A549 (cell line): Measurements from ENCODE around the gene PLCB2. TPM values are rescaled to one million over a fixed set of nuclear protein-coding genes. Genes with fewer than 3 reads are reported as not detected.

Experiments used
- ATAC-seq, 2 experiments: fragments of 200-7000 bp in 1 of 2; fragments of >200 bp in 1 of 2; cut with Nextera tagmentation in 1 of 2; cut with Tn5 transposase in 1 of 2; 3 replicates each; pipeline versions ENCODE4 v1.8.0 to v1.9.1; 2018 to 2020; ENCODE audit warnings: mild to moderate bottlenecking in 1 of 2, moderate library complexity in 1 of 2
- CTCF ChIA-PET: fragments of 300-600 bp; sonication (Branson Sonifier 250); formaldehyde crosslinking; extraction: SDS; loops from one replicate; lab custom pipeline; 2021; ENCODE audit warnings: antibody characterized with exemption, inconsistent platforms; lab: Yijun Ruan, JAX
- POLR2A ChIA-PET: fragments of 350-600 bp; formaldehyde crosslinking; extraction: SDS; loops from one replicate; lab custom pipeline; 2021; ENCODE audit warnings: antibody characterized with exemption, inconsistent platforms; lab: Yijun Ruan, JAX
- DNase-seq, 2 experiments: peaks; one replicate each; pipeline versions ENCODE4 v3.0.0 to v3.0.0-alpha.2; 2011 to 2016; ENCODE audit warnings: low read depth in 1 of 2, low spot score in 1 of 2
- FAIRE-seq: peaks from 2 replicates; lab custom pipeline; 2011; peaks lifted over from hg19 to GRCh38; lab: Jason Lieb, UNC
- H3K27ac ChIP-seq, 2 experiments: fragments of >200 bp; sonication (Bioruptor Twin); formaldehyde crosslinking; 3 replicates each; pipeline ENCODE4 v1.5.1; 2016 to 2017
- H3K4me1 ChIP-seq: fragments of >200 bp; sonication (Bioruptor Twin); formaldehyde crosslinking; 3 replicates; pipeline ENCODE4 v1.6.1; 2016
- H3K4me2 ChIP-seq: fragments of >200 bp; sonication (Bioruptor Twin); formaldehyde crosslinking; 3 replicates; pipeline ENCODE4 v1.6.1; 2016
- H3K4me3 ChIP-seq: fragments of >200 bp; sonication (Bioruptor Twin); formaldehyde crosslinking; 3 replicates; pipeline ENCODE4 v1.5.1; 2016
- H3K9me3 ChIP-seq: fragments of >200 bp; sonication (Bioruptor Twin); formaldehyde crosslinking; 3 replicates; pipeline ENCODE4 v1.6.1; 2016
- BHLHE40 ChIP-seq: IDR thresholded peaks from 2 replicates; pipeline ENCODE4 v1.6.1; 2012; ENCODE audit warnings: low read depth, low read length, inconsistent platforms
- CBX2 ChIP-seq: fragments of 200-600 bp; sonication (generic); IDR thresholded peaks from 2 replicates; pipeline ENCODE4 v1.6.1; 2016; ENCODE audit warnings: low read depth, mild to moderate bottlenecking, borderline replicate concordance
- CBX8 ChIP-seq: fragments of 200-600 bp; sonication (generic); IDR thresholded peaks from 2 replicates; pipeline ENCODE4 v1.6.1; 2016
- MAX ChIP-seq: IDR thresholded peaks from 2 replicates; pipeline ENCODE4 v1.6.1; 2012
- MAZ ChIP-seq: fragments of 150-350 bp; IDR thresholded peaks from 2 replicates; pipeline ENCODE4 v1.6.1; 2014; ENCODE audit warnings: antibody characterized with exemption, low read depth, low read length, borderline replicate concordance
- MYC ChIP-seq: IDR thresholded peaks from 2 replicates; pipeline ENCODE4 v1.6.1; 2012; ENCODE audit warnings: mild to moderate bottlenecking, inconsistent platforms, low read length, improper control_type of control experiment, borderline replicate concordance
- NR3C1 ChIP-seq: fragments of >200 bp; sonication (Bioruptor Twin); formaldehyde crosslinking; IDR thresholded peaks from 3 replicates; pipeline ENCODE4 v1.6.1; 2017
- PBX3 ChIP-seq: IDR thresholded peaks from 2 replicates; pipeline ENCODE4 v1.6.1; 2012
- PHF8 ChIP-seq: fragments of 200-600 bp; sonication (generic); IDR thresholded peaks from 2 replicates; pipeline ENCODE4 v1.6.1; 2016; ENCODE audit warnings: low read depth, mild to moderate bottlenecking, antibody characterized with exemption, moderate library complexity, borderline replicate concordance
- POLR2AphosphoS2 ChIP-seq: conservative IDR thresholded peaks from 2 replicates; pipeline ENCODE4 v1.6.1; 2012; ENCODE audit warnings: low read length, improper control_type of control experiment, inconsistent platforms
- REST ChIP-seq: fragments of 200-600 bp; sonication (generic); IDR thresholded peaks from 2 replicates; pipeline ENCODE4 v1.6.1; 2016; ENCODE audit warnings: antibody characterized with exemption, mild to moderate bottlenecking, moderate library complexity
- RNF2 ChIP-seq: fragments of 200-600 bp; sonication (generic); IDR thresholded peaks from 2 replicates; pipeline ENCODE4 v1.6.1; 2016; ENCODE audit warnings: low read depth, mild to moderate bottlenecking, antibody characterized with exemption, moderate library complexity, borderline replicate concordance
- SMC3 ChIP-seq: fragments of >200 bp; sonication (Bioruptor Twin); formaldehyde crosslinking; IDR thresholded peaks from 3 replicates; pipeline ENCODE4 v1.6.1; 2018; ENCODE audit warnings: inconsistent platforms
- SREBF2 ChIP-seq: fragments of 450-650 bp; IDR thresholded peaks from 2 replicates; pipeline ENCODE4 v1.6.1; 2014; ENCODE audit warnings: mild to moderate bottlenecking, moderate library complexity
- TP53 ChIP-seq: fragments of 250-450 bp; sonication (Bioruptor Pico); IDR thresholded peaks from 2 replicates; pipeline ENCODE4 v1.5.0; 2021; ENCODE audit warnings: mild to moderate bottlenecking, moderate library complexity
- ZFP36 ChIP-seq: fragments of 450-650 bp; IDR thresholded peaks from 2 replicates; pipeline ENCODE4 v1.6.1; 2014; ENCODE audit warnings: borderline replicate concordance; ENCODE audit not compliant: partially characterized antibody
- ZNF302 ChIP-seq: fragments of 250-450 bp; sonication (Bioruptor Pico); IDR thresholded peaks from 2 replicates; pipeline ENCODE4 v1.9.0; 2021; ENCODE audit warnings: inconsistent platforms, mild to moderate bottlenecking, moderate library complexity
- WGBS: methylation state at CpG from one replicate; pipeline ENCODE4 v1.1.6; 2017; ENCODE audit errors: missing lambda C conversion rate; 5-methylcytosine and 5-hydroxymethylcytosine counted together
- polyA plus RNA-seq, 4 experiments: library from polyadenylated mRNA; depleted of rRNA in 3 of 4; stranded (reverse); fragments of >200 nt; fragmentation: RNase III in 1 of 4; extraction: RNeasy Plus Mini Kit Qiagen cat#74134 plus additional on column Dnase treatment in 1 of 4; gene quantifications; 2 replicates in 3 of 4; 3 replicates in 1 of 4; pipeline ENCODE4 v1.2.3, GENCODE V29; 2011 to 2017

Gene PLCB2
- polyA plus RNA-seq, 2 of the 4 experiments (the other 2 are of a cell fraction): 0.30 to 0.49 TPM

GRCh38 chr15:40300771-40301170 is 7.0 kb downstream of the PLCB2 start:
- no peak for FAIRE-seq
- ChIA-PET POLR2A (no interaction called here), CTCF (interaction anchor here (1.1 to 2.4 kb wide), 6 partner anchors 9 to 44 kb away, joined by 3 to 9 read pairs (median 6); no protein-coding TSS in a partner anchor)

GRCh38 chr15:40300367-40300766 is 7.4 kb downstream of the PLCB2 start:
- H3K9me3 ChIP-seq: peaks cover 6% of the 10 kb centered on the region; the same call in 2 of the 3 replicates
- ATAC-seq: no peak
- no peak overlapping the region for H3K4me2 ChIP-seq
- H3K4me1 ChIP-seq: no peaks in the 10 kb centered on the region
- DNase-seq: no peak
- H3K27ac ChIP-seq: no peak overlapping the region
- 55% methylated on average over 2 of the region's 2 CpGs for WGBS
- ChIA-PET POLR2A (no interaction called here), CTCF (interaction anchor here (2.4 kb wide), 1 partner anchor 20 kb away, joined by 7 read pairs; no protein-coding TSS in a partner anchor)
- TF ChIP-seq BHLHE40: no peak
- FAIRE-seq: no peak
- no peak overlapping the region for H3K4me3 ChIP-seq

More at GRCh38 chr15:40300771-40301170, 7.0 kb downstream of the PLCB2 start:
- H3K4me3 ChIP-seq: no peak overlapping the region
- DNase-seq: no peak
- 39% methylated on average over 2 of the region's 2 CpGs for WGBS
- H3K4me1 ChIP-seq: no peaks in the 10 kb centered on the region
- TF ChIP-seq REST (no peak), NR3C1 (no peak), RNF2 (no peak)
- ATAC-seq: no peak
- H3K9me3 ChIP-seq: peaks cover 6% of the 10 kb centered on the region; the same call in 2 of the 3 replicates
- H3K4me2 ChIP-seq: no peak overlapping the region
- H3K27ac ChIP-seq: no peak overlapping the region

GRCh38 chr15:40298216-40298935 is 9.4 kb downstream of the PLCB2 start:
- peaks cover 6% of the 10 kb centered on the region; the same call in 2 of the 3 replicates for H3K9me3 ChIP-seq
- CTCF ChIA-PET: interaction anchor here (0.7 to 1.4 kb wide), 5 partner anchors 10 to 81 kb away, joined by 3 to 6 read pairs (median 4); partner anchors contain the start of genes ANKRD63 and PLCB2
- no peak for DNase-seq
- H3K27ac ChIP-seq: no peak overlapping the region
- TF ChIP-seq PHF8: no peak
- no peak for TF ChIP-seq NR3C1
- no peak for TF ChIP-seq ZNF302
- TF ChIP-seq MAX: no peak
- no peak for TF ChIP-seq BHLHE40
- no peak for TF ChIP-seq SMC3
- TF ChIP-seq MYC: no peak
- TF ChIP-seq SREBF2: no peak
- no peak for TF ChIP-seq MAZ
- TF ChIP-seq, all 56 proteins: peak for 0
- WGBS: 72% methylated on average over 14 of the region's 17 CpGs
- Histone ChIP-seq H3K4me2 (no peak overlapping the region), H3K4me3 (no peak overlapping the region), H3K4me1 (no peaks in the 10 kb centered on the region)
- FAIRE-seq (no peak), ATAC-seq (no peak)
- POLR2A ChIA-PET: no interaction called here

- H3K27ac ChIP-seq: no peak overlapping the region
- TF ChIP-seq ZFP36 (no peak), SREBF2 (no peak), PBX3 (no peak), CBX8 (no peak), POLR2AphosphoS2 (no peak), REST (no peak), TP53 (CRISPR knock-in tag) (no peak), ZNF302 (no peak), CBX2 (no peak), BHLHE40 (no peak), MAX (no peak)
- TF ChIP-seq, all 56 proteins: peak for 0
- CTCF ChIA-PET: interaction anchor here (1.0 to 1.5 kb wide), 5 partner anchors 12 to 23 kb away, joined by 3 to 7 read pairs (median 3); partner anchors contain the start of gene ANKRD63
- POLR2A ChIA-PET: no interaction called here
- Histone ChIP-seq H3K9me3 (peaks cover 6% of the 10 kb centered on the region; the same call in 2 of the 3 replicates), H3K4me1 (no peaks in the 10 kb centered on the region), H3K4me2 (no peak overlapping the region), H3K4me3 (no peak overlapping the region)
- ATAC-seq (no peak), DNase-seq (no peak), FAIRE-seq (no peak)
- 67% methylated on average over 9 of the region's 10 CpGs for WGBS
Measured at GRCh38 chr15:40297356-40297755, 10.4 kb downstream of the PLCB2 start.
